CD4-positive, alpha-beta T cell treated with Interleukin-15 for 1 hour (primary cell): ENCODE measurements around the gene HEY2.

Experiments used
- DNase-seq: peaks from one replicate; pipeline ENCODE4 v3.0.0-alpha.2; 2020

The HEY2 gene

DNA sequence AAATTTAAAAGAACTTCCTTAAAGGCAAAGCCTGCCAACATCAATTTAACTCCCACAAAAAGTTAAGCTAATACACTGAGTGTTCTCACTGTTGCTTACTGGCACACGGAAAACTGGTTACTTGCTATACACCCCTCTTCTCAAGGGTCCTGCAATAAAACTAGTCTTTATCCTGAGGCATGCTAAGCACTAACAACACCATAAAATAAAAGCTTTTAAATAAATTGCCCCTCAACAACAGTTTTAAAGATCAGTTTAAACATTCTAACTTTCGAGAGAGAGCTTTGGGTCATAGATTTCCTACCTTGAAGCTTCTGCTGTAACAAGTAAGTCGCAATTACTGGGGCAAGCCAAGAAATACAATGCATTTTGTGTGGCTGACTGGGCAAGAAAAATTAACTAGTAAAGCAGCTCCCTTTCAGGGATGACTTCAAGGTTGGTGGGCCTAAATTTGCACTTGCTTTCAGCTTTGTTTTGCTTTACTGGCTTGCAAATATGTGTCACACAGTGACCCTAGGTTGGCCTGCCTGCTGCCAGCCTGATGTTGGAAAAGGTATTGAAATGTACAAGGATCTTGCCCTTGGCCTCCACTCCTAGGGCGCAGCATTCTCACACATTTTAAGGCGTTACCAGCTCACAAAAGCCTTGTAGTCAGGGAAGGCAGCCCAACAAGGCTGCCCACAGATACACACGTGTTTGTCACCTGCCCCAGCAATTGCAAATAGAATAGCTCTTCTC, 4.0 kb upstream of the HEY2 start:
- DNase-seq, result no peak

- no peak for DNase-seq
These were observed 3.4 kb upstream of the HEY2 start for GRCh38 chr6:125746019-125746414.

- DNase-seq, result peak; percentile 73
These were observed 2.5 kb upstream of the HEY2 start for GRCh38 chr6:125746731-125747588.

- no peak for DNase-seq
These were observed 1.6 kb upstream of the HEY2 start for GRCh38 chr6:125747589-125748405.

- no peak for DNase-seq
These were observed 843 bp upstream of the HEY2 start for GRCh38 chr6:125748406-125749172.

- DNase-seq, result no peak
These were observed 646 bp downstream of the HEY2 start for GRCh38 chr6:125749865-125750691.

GRCh38 chr6:125750692-125751333, 1.4 kb downstream of the HEY2 start:
- no peak for DNase-seq

GRCh38 chr6:125751334-125751916, 2.0 kb downstream of the HEY2 start:
- DNase-seq, result no peak

- no peak for DNase-seq
These were observed 3.3 kb downstream of the HEY2 start for GRCh38 chr6:125752773-125753172.

DNA sequence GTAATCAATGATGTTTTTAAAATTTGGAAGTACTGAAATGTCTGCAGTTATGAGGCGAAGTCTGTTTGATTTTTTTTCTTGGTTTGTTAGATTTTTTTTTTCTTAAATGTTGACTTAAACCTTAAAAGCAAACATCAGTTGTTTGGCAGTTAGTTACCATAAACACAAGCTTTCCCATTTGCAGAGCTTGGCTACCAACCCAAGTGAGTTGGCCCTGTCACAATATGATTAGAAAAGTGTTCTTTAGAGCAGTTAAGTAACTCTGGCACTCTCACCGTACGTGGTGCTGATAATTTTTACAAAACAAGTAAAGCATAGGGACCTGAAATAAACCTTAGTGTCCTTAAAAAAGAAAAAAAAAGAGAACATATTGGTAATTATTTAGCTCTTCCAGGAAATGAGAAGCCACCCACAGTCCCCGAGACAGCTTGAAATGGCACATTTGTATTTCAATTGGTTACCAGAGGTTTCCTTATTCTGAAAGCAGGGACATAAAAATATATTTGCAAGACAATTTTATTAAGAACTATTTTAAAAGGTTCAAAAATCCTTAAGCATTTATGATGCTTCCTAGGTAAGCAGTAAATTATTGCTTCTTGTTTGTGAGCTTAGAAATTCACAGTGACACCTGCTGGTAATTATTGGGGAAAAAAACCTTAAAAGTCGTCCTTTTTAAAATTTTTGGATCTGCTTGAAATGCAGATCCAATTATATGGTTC, 3.9 kb downstream of the HEY2 start:
- DNase-seq, result no peak

DNA sequence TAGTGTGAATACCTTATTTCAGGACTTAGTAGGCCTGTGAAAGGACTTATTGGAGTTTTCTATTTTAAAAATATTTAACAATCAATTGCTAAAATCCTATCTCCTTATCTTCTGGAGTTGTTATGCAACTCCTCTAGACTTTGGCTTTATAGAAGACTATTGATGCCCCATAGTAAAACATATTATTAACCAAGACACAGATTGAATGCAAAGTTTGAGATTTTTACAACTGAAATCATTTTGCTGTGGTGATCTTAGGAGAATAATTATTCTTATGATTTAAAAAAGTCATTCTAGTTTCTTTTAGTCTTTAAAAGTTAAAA, 4.5 kb downstream of the HEY2 start:
- no peak for DNase-seq

- no peak for DNase-seq
These were observed 5.1 kb downstream of the HEY2 start for GRCh38 chr6:125754566-125754965.

GRCh38 chr6:125759184-125759902, 9.9 kb downstream of the HEY2 start:
- DNase-seq, result no peak

DNA sequence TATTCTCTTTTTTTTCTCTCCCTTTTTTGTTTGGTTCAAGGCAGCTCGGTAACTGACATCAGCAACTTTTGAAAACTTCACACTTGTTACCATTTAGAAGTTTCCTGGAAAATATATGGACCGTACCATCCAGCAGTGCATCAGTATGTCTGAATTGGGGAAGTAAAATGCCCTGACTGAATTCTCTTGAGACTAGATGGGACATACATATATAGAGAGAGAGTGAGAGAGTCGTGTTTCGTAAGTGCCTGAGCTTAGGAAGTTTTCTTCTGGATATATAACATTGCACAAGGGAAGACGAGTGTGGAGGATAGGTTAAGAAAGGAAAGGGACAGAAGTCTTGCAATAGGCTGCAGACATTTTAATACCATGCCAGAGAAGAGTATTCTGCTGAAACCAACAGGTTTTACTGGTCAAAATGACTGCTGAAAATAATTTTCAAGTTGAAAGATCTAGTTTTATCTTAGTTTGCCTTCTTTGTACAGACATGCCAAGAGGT, 10.6 kb downstream of the HEY2 start:
- DNase-seq, result no peak

DNA sequence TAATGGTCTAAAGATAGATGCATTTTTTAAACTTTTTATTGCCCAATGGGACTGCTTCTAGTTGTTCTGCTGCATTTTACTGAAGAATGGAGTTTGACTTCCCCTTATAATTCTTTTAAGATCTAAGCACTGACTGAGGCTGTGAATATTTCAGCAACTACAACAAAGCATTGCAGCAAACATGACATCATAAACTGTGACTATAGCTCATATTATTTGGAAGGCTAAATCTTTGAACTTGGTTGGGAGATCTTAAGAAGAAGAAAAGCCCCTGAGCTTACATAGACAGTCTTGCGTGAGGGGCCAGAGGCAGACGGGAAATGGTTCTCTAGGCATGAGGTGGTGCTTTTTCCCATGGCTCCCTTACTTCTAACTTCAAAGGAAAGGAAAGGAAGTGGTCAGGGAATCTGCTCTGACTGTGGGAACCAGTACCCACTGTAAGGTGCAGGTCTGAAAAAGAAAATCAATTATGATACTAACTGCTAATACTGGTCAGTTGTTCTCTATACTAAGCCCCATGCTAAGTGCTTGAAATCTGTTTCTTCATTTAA, 14.8 kb downstream of the HEY2 start:
- no peak for DNase-seq

DNA sequence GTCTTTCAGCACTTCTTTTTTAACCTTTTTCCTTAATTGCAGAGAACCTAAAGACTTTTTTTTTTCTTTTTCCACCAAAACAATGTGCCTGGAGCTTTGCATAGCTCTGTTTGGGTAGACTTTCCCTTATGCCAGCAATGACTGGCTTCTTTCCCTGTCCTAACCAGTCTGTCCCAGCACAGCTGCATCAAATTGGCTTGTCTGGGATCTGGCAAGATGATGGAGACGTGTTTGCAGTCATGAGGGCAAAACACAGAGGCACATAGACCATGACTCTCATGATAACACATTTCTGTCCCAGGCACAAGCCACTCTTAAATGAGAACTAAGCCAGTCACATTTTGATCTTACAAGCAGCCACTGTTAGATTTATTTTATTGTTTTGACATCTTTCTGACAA, 16.5 kb downstream of the HEY2 start:
- no peak for DNase-seq

GRCh38 chr6:125766641-125767040, 17.2 kb downstream of the HEY2 start:
- DNase-seq, result no peak

DNA sequence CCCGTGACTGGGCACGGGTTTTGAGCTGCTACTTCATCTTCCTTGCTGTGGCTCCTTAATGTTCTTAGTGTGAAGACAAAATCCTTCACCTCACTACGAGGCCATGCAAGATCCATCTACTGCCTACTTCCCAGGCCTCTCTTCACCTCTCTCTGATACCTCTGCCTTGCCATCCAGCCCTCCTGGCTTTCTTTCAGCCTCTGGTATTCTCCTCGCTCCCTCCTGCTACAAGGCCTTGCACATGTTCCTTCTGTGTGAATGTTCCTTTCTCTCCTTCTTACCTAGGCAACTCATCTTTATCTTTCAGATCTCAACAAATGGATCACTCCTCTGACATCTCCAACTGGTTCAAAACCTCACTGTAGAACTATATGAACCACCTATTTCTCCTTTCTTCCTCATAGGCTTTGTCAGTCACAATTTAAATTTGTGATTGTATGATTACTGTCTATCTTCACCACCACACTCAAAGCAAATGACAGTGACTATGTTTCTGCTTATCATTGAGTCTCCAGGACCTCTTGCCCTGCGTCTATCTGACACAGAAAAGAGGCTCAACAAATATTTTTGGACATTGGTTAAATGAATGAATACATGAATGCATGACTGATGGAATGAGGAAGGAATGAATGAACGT, 19.8 kb downstream of the HEY2 start:
- no peak for DNase-seq
